GM19463 (cell line): ENCODE measurements around the gene ASTN2.

Source experiments
- ATAC-seq: cut with Tn5 transposase; IDR thresholded peaks from one replicate; pipeline ENCODE4 v1.9.1; 2021; ENCODE audit warnings: mild to moderate bottlenecking, moderate library complexity; ENCODE audit not compliant: unreplicated experiment

ASTN2 gene

GRCh38 chr9:116774421-116775180, 640.3 kb downstream of the ASTN2 start:
- ATAC-seq = no peak

- ATAC-seq = no peak
Observed at GRCh38 chr9:116767219-116767618, 647.6 kb downstream of the ASTN2 start.

GRCh38 chr9:116765011-116765410, 649.8 kb downstream of the ASTN2 start:
- no peak for ATAC-seq

GRCh38 chr9:116763770-116764169, 651.1 kb downstream of the ASTN2 start:
- no peak for ATAC-seq

- ATAC-seq = no peak
Observed at GRCh38 chr9:116760636-116761035, 654.2 kb downstream of the ASTN2 start.

- no peak for ATAC-seq
Observed at GRCh38 chr9:116757030-116757429, 657.8 kb downstream of the ASTN2 start.

GRCh38 chr9:116753389-116753788, 661.5 kb downstream of the ASTN2 start:
- ATAC-seq = no peak

GRCh38 chr9:116750510-116750909, 664.3 kb downstream of the ASTN2 start:
- no peak for ATAC-seq

- no peak for ATAC-seq
Observed at GRCh38 chr9:116749772-116750171, 665.1 kb downstream of the ASTN2 start.

- ATAC-seq = no peak
Observed at GRCh38 chr9:116749176-116749575, 665.7 kb downstream of the ASTN2 start.

GRCh38 chr9:116741742-116742141, 673.1 kb downstream of the ASTN2 start:
- ATAC-seq = no peak

- ATAC-seq = no peak
Observed at GRCh38 chr9:116741086-116741740, 673.6 kb downstream of the ASTN2 start.

- ATAC-seq = peak; percentile 70
Observed at GRCh38 chr9:116737152-116737546, 677.7 kb downstream of the ASTN2 start.

- ATAC-seq = no peak
Observed at GRCh38 chr9:116736399-116737151, 678.3 kb downstream of the ASTN2 start.

GRCh38 chr9:116733010-116733641, 681.7 kb downstream of the ASTN2 start:
- ATAC-seq = peak; percentile 49

- no peak for ATAC-seq
Observed at GRCh38 chr9:116726602-116727001, 688.3 kb downstream of the ASTN2 start.

GRCh38 chr9:116724123-116724522, 690.7 kb downstream of the ASTN2 start:
- ATAC-seq = no peak

- ATAC-seq = no peak
Observed at GRCh38 chr9:116721944-116722343, 692.9 kb downstream of the ASTN2 start.

- no peak for ATAC-seq
Observed at GRCh38 chr9:116721411-116721810, 693.4 kb downstream of the ASTN2 start.

- ATAC-seq = no peak
Observed at GRCh38 chr9:116720111-116720510, 694.7 kb downstream of the ASTN2 start.

- ATAC-seq = no peak
Observed at GRCh38 chr9:116718111-116718510, 696.7 kb downstream of the ASTN2 start.
